HG03565 (cell line): ENCODE results near the gene CDKAL1.
"Not testable (repeated sequence)": the region's sequence is repeated elsewhere in the genome, so short reads cannot be mapped to it uniquely, and the experiment has no call there.

ENCODE experiments used
- ATAC-seq: cut with Tn5 transposase; IDR thresholded peaks from one replicate; pipeline ENCODE4 v1.9.1; 2021; ENCODE audit warnings: mild to moderate bottlenecking, moderate library complexity; ENCODE audit not compliant: unreplicated experiment

Gene CDKAL1

DNA sequence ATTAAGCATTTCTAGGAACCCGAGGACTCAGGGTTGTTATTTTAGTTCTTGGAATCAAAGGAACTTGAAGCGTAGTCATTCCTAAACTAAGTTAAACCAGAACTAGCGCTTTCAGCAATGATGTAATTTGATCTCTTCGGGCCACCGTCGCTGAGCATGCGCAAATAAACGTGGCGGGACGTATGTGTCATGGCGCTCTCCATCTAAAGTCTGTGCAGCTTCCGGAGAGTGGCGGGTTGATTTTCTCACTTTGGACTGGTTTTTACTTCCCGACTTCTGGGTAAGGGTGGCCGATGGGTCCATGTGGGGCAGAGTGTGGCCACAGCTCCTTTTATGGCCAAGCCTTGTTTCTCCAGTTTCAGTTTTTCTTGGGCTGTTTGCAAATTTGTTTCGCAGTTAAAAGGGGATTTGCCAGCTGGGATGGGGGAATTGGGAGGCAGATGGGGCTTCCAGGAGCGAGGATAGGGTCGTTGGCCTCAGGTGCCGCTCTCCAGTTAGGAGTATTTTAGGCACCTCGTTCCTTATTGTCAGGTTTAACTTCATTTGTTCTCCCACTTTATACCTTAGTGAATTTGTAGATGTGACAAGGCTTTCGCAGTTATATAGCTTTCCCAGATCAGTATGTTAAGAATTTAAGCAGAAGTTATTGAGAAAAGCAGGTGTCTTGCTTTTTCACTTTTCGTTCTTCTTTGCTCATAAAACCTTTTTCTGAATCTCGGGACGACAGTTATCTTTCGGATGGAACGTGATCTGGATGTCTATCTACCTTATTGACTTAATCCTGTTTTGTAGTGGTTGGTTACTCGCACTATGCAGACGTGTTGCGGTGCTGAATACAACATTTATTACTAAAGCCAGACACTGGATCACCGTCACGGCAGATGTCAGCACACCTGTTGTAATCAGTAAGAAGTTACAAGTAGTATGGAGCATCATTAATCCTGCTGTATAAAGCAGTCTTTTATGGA lies at the start of gene CDKAL1:
Gene CDKAL1 (plus strand): TSS at position 163 of the 968 bp plus-strand sequence. CDS start 11,894 bp downstream, outside the sequence.
- peak; percentile 92 for ATAC-seq

DNA sequence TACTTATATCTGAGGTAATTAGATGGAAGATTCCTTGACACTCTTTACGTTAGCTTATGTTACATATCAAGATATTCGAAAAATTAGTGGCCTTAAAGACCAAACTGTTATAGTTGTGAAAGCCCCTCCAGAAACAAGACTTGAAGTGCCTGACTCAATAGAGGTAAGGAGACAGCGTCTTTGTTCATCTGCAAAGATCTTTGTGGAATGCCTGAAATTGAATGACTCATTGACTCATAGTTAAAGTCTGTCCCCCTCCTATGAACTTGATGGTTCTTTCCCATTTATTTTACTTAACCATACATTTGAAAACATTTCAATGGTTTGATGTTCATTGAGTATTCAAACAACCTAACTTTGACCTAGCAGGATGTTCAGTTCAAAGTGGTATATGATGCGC lies 47.6 kb upstream of the CDKAL1 start:
- ATAC-seq: no peak

DNA sequence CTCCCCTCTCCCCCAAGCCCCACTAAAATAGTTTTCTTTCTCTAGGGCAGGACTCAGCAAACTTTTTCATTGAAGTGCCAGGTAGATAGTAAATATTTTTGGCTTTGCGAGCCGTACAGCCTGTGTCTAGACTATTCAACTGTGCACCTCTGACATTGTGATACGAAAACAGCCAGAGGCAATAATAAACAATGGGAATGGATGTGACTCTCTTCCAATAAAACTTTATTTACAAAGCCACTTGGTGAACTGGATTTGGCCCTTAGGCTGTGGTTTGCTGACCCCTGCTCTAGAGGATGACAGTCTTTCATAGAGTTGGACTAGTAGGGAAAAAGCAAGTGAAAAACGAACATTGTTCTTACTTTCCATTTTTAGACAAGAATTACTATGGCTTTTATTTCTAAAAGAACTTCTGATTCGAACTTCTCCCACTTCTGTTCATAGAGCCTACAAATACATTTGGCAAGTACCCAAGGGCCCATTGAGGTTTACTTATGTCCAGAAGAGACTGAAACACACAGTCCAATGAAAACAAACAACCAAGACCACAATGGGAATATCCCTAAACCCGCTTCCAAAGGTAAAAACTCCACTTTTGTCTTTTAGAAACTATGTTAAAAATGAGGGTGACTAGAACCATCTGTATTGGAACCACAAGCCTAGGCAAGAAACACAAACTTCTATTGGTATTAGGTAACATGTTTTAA lies 46.4 kb upstream of the CDKAL1 start:
- no peak for ATAC-seq

GRCh38 chr6:20490591-20490990 lies 43.7 kb upstream of the CDKAL1 start:
- ATAC-seq: no peak

- no peak for ATAC-seq
Observed at GRCh38 chr6:20492099-20492498, 42.2 kb upstream of the CDKAL1 start.

GRCh38 chr6:20497216-20498040 lies 36.8 kb upstream of the CDKAL1 start:
- no peak for ATAC-seq

DNA sequence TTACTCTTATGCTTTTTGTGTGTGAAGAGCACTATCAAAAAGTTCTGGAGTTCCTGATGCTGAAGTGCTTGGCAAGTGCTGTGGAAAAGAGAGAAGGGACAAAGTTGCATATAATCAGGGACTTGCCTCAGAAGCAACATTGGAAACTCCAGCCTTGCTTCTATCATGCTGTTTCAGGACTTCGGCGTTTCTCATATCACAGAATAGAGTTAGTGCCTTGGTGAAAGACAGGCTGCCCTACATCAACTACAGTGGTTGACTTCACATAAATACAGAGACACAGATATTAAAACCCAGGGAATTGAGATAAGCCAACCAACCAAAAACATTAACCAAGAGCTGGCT lies 36.2 kb upstream of the CDKAL1 start:
- no peak for ATAC-seq

- ATAC-seq: no peak
Observed at GRCh38 chr6:20509212-20509611, 25.0 kb upstream of the CDKAL1 start.

DNA sequence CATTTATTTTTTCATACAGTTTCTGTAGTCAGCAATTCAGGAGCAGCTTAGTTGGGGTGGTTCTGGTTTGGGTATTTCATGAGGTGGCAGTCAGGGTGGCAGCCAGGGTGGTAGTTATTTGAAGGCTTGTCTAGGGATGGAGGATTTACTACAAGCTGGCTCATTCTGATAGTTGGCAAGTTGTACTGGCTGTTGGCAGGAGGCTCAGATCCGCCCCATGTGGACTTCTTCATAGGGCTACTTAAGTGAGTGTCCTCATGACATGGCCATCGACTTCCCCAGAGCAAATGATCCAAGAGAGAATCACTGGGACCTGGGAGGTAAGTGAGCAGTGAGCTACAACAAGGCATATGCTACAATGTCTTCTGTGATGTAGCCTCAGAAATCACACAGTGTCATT lies 22.4 kb upstream of the CDKAL1 start:
- no peak for ATAC-seq

DNA sequence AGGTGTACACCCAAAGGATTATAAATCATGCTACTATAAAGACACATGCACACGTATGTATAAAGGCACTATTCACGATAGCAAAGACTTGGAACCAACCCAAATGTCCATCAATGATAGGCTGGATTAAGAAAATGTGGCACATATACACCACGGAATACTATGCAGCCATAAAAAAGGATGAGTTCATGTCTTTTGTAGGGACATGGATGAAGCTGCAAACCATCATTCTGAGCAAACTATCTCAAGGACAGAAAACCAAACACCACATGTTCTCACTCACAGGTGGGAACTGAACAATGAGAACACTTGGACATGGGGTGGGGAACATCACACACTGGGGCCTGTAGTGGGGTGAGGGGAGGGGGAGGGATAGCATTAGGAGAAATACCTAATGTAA lies 9.0 kb upstream of the CDKAL1 start:
- not testable (repeated sequence) for ATAC-seq

GRCh38 chr6:20529086-20529448 lies 5.2 kb upstream of the CDKAL1 start:
- ATAC-seq: not testable (repeated sequence)

- no peak for ATAC-seq
Observed at GRCh38 chr6:20532881-20533280, 1.4 kb upstream of the CDKAL1 start.

DNA sequence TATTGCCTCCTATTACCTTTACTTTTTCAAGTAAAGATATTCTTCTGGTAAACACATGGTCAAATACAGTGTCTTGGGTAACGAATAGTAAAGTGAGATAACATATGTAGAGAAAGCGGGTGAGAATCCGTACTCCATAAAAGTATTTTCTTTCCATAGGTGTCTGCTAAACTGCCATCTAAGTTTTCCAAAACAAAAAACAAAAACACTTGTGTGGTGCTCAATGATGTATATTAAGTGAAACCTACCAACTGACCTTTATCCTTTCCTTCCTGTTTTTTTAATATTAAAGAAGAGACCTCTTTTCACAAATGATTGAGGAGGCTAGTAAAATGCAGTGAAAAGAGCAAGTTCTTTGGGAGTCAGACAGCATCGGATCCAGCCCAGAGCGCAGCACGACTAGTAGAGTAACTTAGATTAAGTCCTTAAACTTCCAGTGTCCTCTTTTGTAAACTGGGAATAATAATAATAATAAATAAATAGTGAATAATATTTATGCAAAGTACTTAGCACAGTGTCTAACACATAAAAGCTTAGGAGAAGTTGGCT lies 437 bp upstream of the CDKAL1 start:
- ATAC-seq: no peak

DNA sequence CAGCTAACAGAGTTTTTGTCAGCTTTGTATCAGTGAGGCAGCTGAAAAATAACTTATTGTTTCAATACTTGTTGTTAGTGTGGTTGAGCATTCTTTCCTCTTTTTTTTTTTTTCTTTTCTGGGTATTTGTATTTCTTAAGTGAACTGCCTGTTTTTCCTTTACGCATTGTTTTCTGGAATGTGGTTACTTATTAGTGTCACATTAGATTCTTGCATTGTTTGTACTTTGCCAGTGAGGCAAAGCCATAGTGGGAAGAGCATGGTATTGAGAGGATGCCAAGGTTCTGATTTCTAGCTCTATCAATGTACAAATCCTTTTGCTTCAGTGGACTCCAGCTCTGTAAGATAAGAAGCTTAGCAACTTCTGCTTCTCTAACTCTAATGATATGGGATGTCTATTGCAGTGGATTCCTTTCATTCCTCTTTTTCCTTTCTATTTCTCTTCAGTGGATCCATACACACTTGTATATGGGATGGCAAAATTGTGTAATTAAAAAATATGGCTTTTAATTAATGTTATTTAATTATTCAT lies 3.9 kb downstream of the CDKAL1 start:
- no peak for ATAC-seq

DNA sequence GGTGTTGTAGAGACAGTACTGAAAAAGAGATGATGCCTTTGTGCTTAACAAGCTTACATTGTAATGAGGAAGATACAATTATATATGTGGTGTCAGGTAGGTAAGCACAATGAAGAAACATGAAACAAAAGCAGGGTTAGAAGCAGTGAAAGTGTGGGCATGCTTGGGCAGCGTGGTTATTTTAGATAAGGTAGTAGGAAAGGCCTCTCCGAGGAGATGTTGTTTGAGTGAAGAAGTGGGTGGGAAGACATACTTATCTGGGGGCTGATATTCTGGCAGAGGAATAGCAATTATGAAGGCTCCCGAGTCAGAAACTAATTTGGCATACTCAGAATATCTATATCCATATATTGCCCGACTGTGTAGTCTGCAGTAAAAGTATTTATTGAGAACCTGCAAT lies 4.7 kb downstream of the CDKAL1 start:
- ATAC-seq: no peak

DNA sequence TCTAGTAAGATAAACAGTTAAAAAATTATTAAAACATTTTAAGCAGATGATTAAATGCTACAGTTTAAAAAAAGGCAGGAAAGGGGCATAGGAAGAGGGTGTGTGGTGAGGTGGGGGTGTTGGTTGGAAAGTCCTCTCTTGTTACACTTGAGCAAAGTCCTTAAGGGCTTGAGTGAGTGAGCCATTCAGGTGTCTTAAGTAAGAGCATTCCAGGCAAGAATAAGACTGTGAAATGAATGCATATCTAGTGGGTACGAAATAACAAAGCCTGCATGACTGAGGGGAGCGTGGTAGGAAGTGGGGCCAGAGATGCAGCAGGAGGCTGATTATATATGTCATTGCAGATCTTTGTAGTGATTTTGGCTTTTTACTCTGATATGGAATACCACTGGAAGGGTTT lies 5.1 kb downstream of the CDKAL1 start:
- ATAC-seq: no peak

GRCh38 chr6:20540683-20541082 lies 6.4 kb downstream of the CDKAL1 start:
- ATAC-seq: no peak

DNA sequence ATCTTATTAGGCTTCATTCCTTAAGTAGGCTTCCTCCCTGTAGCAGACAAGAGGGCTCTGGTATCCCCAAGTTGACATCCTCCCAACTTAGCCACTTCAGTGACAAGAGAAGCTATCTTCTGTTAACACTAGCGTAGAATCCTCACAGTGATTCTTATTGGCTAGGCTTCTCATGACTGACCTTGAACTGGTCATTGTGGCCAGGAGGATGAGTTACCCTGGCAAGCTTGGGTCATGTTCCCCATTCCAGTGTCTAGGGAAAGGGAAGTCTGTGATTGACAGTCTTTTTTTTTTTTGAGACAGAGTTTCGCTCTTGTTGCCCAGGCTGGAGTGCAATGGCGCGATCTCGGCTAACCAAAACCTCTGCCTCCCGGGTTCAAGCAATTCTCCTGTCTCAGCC lies 7.1 kb downstream of the CDKAL1 start:
- ATAC-seq: no peak

DNA sequence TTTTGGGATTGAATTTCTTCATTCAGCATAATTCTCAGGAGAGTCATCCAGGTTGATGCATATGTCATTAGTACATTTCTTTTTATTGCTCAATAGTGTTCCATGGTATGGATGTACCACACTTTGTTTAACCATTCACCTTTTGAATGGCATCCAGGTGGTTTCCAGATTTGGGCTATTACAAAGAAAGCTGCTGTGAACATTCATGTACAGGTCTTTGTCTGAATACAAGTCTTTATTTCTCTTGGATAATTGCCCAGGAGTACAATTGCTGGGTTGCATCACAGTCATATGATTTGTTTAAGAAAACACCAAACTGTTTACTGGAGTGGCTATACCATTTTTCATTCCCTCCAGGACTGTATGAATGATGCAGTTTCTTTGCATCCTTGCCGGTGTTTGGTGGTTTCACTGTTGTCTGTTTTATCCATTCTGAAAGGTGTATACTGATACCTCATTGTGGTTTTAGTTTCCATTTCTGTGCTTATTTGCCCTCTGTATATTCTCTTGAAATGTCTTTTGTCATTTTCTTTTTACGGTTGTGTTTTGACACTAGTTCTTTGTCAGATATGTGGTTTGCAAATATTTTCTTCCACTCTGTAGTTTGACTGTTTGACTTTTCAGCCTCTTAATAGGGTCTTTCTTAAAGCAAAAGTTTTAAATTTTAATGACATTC lies 8.8 kb downstream of the CDKAL1 start:
- peak; percentile 97 for ATAC-seq

GRCh38 chr6:20548264-20548663 lies 14.0 kb downstream of the CDKAL1 start:
- ATAC-seq: no peak
